ENCODE data around the gene ANGPTL2. TPM values are rescaled to one million over a fixed set of nuclear protein-coding genes. Genes with fewer than 3 reads are reported as not detected.

ANGPTL2 gene
- total RNA-seq, 4 donors from 2014 or later, result 29.5 to 57.0 (median 41.3) TPM

GRCh38 chr9:127081250-127082185, 40.9 kb downstream of the ANGPTL2 start:
- no peak for TF ChIP-seq CTCF (IDR thresholded peaks at IDR 0.05)
- no peak for TF ChIP-seq POLR2AphosphoS5 (IDR thresholded peaks at IDR 0.05)
- no peak for TF ChIP-seq POLR2A (IDR thresholded peaks at IDR 0.05; ENCODE audit: low read depth)
- no peak for TF ChIP-seq EP300 (IDR thresholded peaks at IDR 0.05)
- 88% methylated on average over 7 of the region's 8 CpGs for WGBS
- Histone ChIP-seq H3K9me3 (no peaks in the 10 kb centered on the region), H3K4me3 (no peak overlapping the region), H3K4me1 (peaks cover 14 to 22% (median 16%) of the 10 kb centered on the region in 4 donors), H3K27ac (replicated peaks in 1 of 4) (no peak overlapping the region), H3K27me3 (no peaks in the 10 kb centered on the region), H3K36me3 (no peaks in the 10 kb centered on the region)
- intact Hi-C loops (cut with DNase I), result no loop called here
- DNase-seq (ENCODE audit: extremely low spot score), result no peak

DNA sequence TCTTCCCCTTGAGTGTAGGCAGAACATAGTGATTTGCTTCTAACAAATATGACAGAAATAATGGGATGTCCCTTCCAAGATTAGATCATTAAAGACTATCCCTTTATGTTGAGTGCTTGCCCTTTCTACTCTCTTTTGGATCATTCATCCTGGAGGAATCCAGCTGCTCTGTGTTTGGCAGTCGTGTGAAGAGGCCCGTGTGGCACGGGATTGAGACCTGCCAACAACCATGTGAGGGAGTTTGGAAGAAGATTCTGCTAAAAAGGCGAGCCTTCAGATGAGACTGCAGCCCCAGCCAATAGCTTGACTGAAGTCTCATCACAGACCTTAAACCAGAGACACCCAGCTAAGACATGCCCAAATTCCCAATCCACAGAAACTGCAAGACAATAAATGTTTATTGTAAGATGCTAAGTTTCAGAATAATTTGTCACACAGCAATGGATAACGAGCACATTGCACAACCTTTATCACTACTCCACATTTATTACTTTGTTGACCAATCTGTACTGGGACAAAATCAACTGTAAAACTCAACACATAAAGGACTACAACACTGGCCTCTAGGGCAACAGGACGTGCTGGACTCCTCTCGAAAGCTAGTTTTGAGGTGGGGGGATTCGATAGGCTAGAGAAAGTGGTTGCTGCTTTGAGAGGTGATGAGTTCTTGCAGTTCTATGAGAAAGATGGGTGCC, 42.8 kb downstream of the ANGPTL2 start:
- DNase-seq (ENCODE audit: extremely low spot score), result no peak
- TF ChIP-seq POLR2A (IDR thresholded peaks at IDR 0.05; ENCODE audit: low read depth) (no peak), POLR2AphosphoS5 (IDR thresholded peaks at IDR 0.05) (no peak), EP300 (IDR thresholded peaks at IDR 0.05) (no peak), CTCF (IDR thresholded peaks at IDR 0.05) (no peak)
- no peaks in the 10 kb centered on the region for H3K36me3 ChIP-seq
- peaks cover 30 to 33% (median 32%) of the 10 kb centered on the region in 4 donors for H3K4me1 ChIP-seq
- intact Hi-C loops (cut with DNase I), result no loop called here
- no peaks in the 10 kb centered on the region for H3K27me3 ChIP-seq
- H3K27ac ChIP-seq (replicated peaks in 1 of 4), result no peak overlapping the region
- no peaks in the 10 kb centered on the region for H3K9me3 ChIP-seq
- H3K4me3 ChIP-seq, result no peak overlapping the region
- 98% methylated on average over 8 of the region's 8 CpGs for WGBS

GRCh38 chr9:127078988-127079387, 43.4 kb downstream of the ANGPTL2 start:
- H3K27me3 ChIP-seq, result no peaks in the 10 kb centered on the region
- TF ChIP-seq CTCF (IDR thresholded peaks at IDR 0.05), result no peak
- no peak for TF ChIP-seq POLR2AphosphoS5 (IDR thresholded peaks at IDR 0.05)
- TF ChIP-seq EP300 (IDR thresholded peaks at IDR 0.05), result no peak
- no peak for TF ChIP-seq POLR2A (IDR thresholded peaks at IDR 0.05; ENCODE audit: low read depth)
- no peak overlapping the region for H3K4me3 ChIP-seq
- no peaks in the 10 kb centered on the region for H3K36me3 ChIP-seq
- no peak for DNase-seq (ENCODE audit: extremely low spot score)
- no peaks in the 10 kb centered on the region for H3K9me3 ChIP-seq
- intact Hi-C loops (cut with DNase I), result no loop called here
- H3K27ac ChIP-seq (replicated peaks in 1 of 4), result no peak overlapping the region
- 100% methylated on average over 1 of the region's 1 CpG for WGBS
- H3K4me1 ChIP-seq, result peaks cover 35 to 39% (median 37%) of the 10 kb centered on the region in 4 donors

- intact Hi-C loops (cut with DNase I), result no loop called here
- DNase-seq (ENCODE audit: extremely low spot score), result no peak
- H3K27ac ChIP-seq (replicated peaks in 1 of 4), result no peak overlapping the region
- no peaks in the 10 kb centered on the region for H3K9me3 ChIP-seq
- TF ChIP-seq CTCF (IDR thresholded peaks at IDR 0.05), result no peak
- TF ChIP-seq EP300 (IDR thresholded peaks at IDR 0.05), result no peak
- no peak for TF ChIP-seq POLR2AphosphoS5 (IDR thresholded peaks at IDR 0.05)
- no peak for TF ChIP-seq POLR2A (IDR thresholded peaks at IDR 0.05; ENCODE audit: low read depth)
- 87% methylated on average over 6 of the region's 6 CpGs for WGBS
- no peaks in the 10 kb centered on the region for H3K36me3 ChIP-seq
- no peaks in the 10 kb centered on the region for H3K27me3 ChIP-seq
- peaks cover 31 to 36% (median 35%) of the 10 kb centered on the region in 4 donors for H3K4me1 ChIP-seq
- H3K4me3 ChIP-seq, result no peak overlapping the region
Observed at GRCh38 chr9:127078336-127078735, 44.1 kb downstream of the ANGPTL2 start.

Measured in esophagus muscularis mucosa (tissue), 4 donors.